Amygdala (tissue), 56 donors: ENCODE results near the gene WNT11.
A peak's percentile ranks its signal among the peaks of the same experiment; 100 is the strongest.

ENCODE experiments used
- DNase-seq, 56 donors: peaks; one replicate each; lab custom pipeline; 2025; lab: John Stamatoyannopoulos, UW

Gene WNT11

GRCh38 chr11:76140912-76141574, 65.3 kb downstream of the WNT11 start:
- peak in 21 of 56 donors; percentile 9 to 61 (median 25) for DNase-seq

- DNase-seq = no peak
Measured at GRCh38 chr11:76139314-76139713, 67.0 kb downstream of the WNT11 start.
